OCI-LY1 (cell line): ENCODE measurements around the gene RALB.

Experiments used
- H2AFZ ChIP-seq: fragments of 200-600 bp; sonication (generic), shearing (Covaris generic); 2 replicates; pipeline ENCODE4 v1.6.0; 2014; ENCODE audit warnings: antibody characterized with exemption, mild to moderate bottlenecking, low read length
- H3F3A ChIP-seq: fragments of 200-600 bp; sonication (generic), shearing (Covaris generic); 2 replicates; pipeline ENCODE4 v1.6.0; 2014; ENCODE audit warnings: mild to moderate bottlenecking, antibody characterized with exemption, low read length, moderate library complexity; ENCODE audit not compliant: insufficient read depth
- H3K27ac ChIP-seq: fragments of 200-600 bp; sonication (generic); 2 replicates; pipeline ENCODE4 v1.5.1; 2014; ENCODE audit warnings: low read length, mixed run types, mild to moderate bottlenecking, low read depth; ENCODE audit not compliant: poor library complexity, severe bottlenecking
- H3K27me3 ChIP-seq: fragments of 200-600 bp; sonication (generic); 2 replicates; pipeline ENCODE4 v1.6.0; 2014; ENCODE audit warnings: antibody characterized with exemption, mild to moderate bottlenecking, low read length, moderate library complexity; ENCODE audit not compliant: insufficient read depth
- H3K36me3 ChIP-seq: fragments of 200-600 bp; sonication (generic); 2 replicates; pipeline ENCODE4 v1.6.1; 2014; ENCODE audit warnings: mild to moderate bottlenecking, antibody characterized with exemption, low read length, moderate library complexity, mixed read lengths; ENCODE audit not compliant: insufficient read depth
- H3K4me1 ChIP-seq: fragments of 200-600 bp; sonication (generic); 2 replicates; pipeline ENCODE4 v1.5.1; 2014; ENCODE audit warnings: mild to moderate bottlenecking, low read length, moderate library complexity; ENCODE audit not compliant: insufficient read depth, severe bottlenecking
- H3K4me2 ChIP-seq: fragments of 200-600 bp; sonication (generic), shearing (Covaris generic); 2 replicates; pipeline ENCODE4 v1.6.1; 2014; ENCODE audit warnings: low read length
- H3K4me3 ChIP-seq: fragments of 200-600 bp; sonication (generic); 2 replicates; pipeline ENCODE4 v1.5.1; 2014; ENCODE audit warnings: low read length, low read depth, mild to moderate bottlenecking, mixed read lengths; ENCODE audit not compliant: poor library complexity, severe bottlenecking
- H3K79me2 ChIP-seq: fragments of 200-600 bp; shearing (Covaris generic); 2 replicates; pipeline ENCODE4 v1.6.1; 2016; ENCODE audit warnings: mixed run types, low read length, mixed read lengths; ENCODE audit not compliant: insufficient read depth
- H3K9ac ChIP-seq: fragments of 200-600 bp; sonication (generic), shearing (Covaris generic); 2 replicates; pipeline ENCODE4 v1.6.1; 2014; ENCODE audit warnings: mild to moderate bottlenecking, low read length, mixed read lengths
- H3K9me2 ChIP-seq: fragments of 200-600 bp; sonication (generic), shearing (Covaris generic); 2 replicates; pipeline ENCODE4 v1.6.1; 2014; ENCODE audit warnings: low read depth, mild to moderate bottlenecking, low read length, mixed read lengths
- H3K9me3 ChIP-seq: fragments of 200-600 bp; shearing (Covaris generic); 2 replicates; pipeline ENCODE4 v1.6.1; 2014; ENCODE audit warnings: low read length, mixed read lengths
- H4K20me1 ChIP-seq: fragments of 200-600 bp; sonication (generic), shearing (Covaris generic); 2 replicates; pipeline ENCODE4 v1.6.0; 2016; ENCODE audit warnings: mild to moderate bottlenecking, low read length; ENCODE audit not compliant: insufficient read depth
- EZH2 ChIP-seq: fragments of 200-600 bp; sonication (generic), shearing (Covaris generic); IDR thresholded peaks from 2 replicates; pipeline ENCODE4 v1.8.0; 2017; ENCODE audit warnings: borderline replicate concordance, mixed run types, mild to moderate bottlenecking, antibody characterized with exemption, low read length, moderate library complexity, mixed read lengths
- TF ChIP-seq, protein P1 (sequence below): fragments of 200-600 bp; sonication (generic), shearing (Covaris generic); IDR thresholded peaks from 2 replicates; pipeline ENCODE4 v1.5.1; 2017; ENCODE audit warnings: mild to moderate bottlenecking, antibody characterized with exemption, low read length, moderate library complexity, mixed read lengths

Gene RALB

GRCh38 chr2:120302301-120302700 is 49.6 kb downstream of the RALB start:
- Histone ChIP-seq H3K36me3 (no peaks in the 10 kb centered on the region), H3K4me2 (no peak overlapping the region), H4K20me1 (no peaks in the 10 kb centered on the region), H3K4me1 (peaks cover 26% of the 10 kb centered on the region), H3F3A (no peaks in the 10 kb centered on the region), H3K79me2 (no peaks in the 10 kb centered on the region), H3K4me3 (no peak overlapping the region), H3K27ac (no peak overlapping the region), H3K9ac (no peak overlapping the region), H3K27me3 (no peaks in the 10 kb centered on the region), H2AFZ (no peak overlapping the region), H3K9me3 (no peaks in the 10 kb centered on the region), H3K9me2 (no peaks in the 10 kb centered on the region)
- TF ChIP-seq, protein P1, sequence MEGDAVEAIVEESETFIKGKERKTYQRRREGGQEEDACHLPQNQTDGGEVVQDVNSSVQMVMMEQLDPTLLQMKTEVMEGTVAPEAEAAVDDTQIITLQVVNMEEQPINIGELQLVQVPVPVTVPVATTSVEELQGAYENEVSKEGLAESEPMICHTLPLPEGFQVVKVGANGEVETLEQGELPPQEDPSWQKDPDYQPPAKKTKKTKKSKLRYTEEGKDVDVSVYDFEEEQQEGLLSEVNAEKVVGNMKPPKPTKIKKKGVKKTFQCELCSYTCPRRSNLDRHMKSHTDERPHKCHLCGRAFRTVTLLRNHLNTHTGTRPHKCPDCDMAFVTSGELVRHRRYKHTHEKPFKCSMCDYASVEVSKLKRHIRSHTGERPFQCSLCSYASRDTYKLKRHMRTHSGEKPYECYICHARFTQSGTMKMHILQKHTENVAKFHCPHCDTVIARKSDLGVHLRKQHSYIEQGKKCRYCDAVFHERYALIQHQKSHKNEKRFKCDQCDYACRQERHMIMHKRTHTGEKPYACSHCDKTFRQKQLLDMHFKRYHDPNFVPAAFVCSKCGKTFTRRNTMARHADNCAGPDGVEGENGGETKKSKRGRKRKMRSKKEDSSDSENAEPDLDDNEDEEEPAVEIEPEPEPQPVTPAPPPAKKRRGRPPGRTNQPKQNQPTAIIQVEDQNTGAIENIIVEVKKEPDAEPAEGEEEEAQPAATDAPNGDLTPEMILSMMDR = no peak
- no peak for TF ChIP-seq EZH2

GRCh38 chr2:120303177-120303576 is 50.5 kb downstream of the RALB start:
- Histone ChIP-seq H3K27ac (no peak overlapping the region), H2AFZ (no peak overlapping the region), H3K9me3 (no peaks in the 10 kb centered on the region), H3K9ac (no peak overlapping the region), H3K4me1 (peaks cover 35% of the 10 kb centered on the region), H3K79me2 (no peaks in the 10 kb centered on the region), H3K4me3 (no peak overlapping the region), H3K9me2 (no peaks in the 10 kb centered on the region), H4K20me1 (no peaks in the 10 kb centered on the region), H3K4me2 (no peak overlapping the region; the same call in 1 of the 2 replicates), H3F3A (no peaks in the 10 kb centered on the region), H3K36me3 (no peaks in the 10 kb centered on the region), H3K27me3 (no peaks in the 10 kb centered on the region)
- TF ChIP-seq, protein P1 = no peak
- TF ChIP-seq EZH2 = no peak

DNA sequence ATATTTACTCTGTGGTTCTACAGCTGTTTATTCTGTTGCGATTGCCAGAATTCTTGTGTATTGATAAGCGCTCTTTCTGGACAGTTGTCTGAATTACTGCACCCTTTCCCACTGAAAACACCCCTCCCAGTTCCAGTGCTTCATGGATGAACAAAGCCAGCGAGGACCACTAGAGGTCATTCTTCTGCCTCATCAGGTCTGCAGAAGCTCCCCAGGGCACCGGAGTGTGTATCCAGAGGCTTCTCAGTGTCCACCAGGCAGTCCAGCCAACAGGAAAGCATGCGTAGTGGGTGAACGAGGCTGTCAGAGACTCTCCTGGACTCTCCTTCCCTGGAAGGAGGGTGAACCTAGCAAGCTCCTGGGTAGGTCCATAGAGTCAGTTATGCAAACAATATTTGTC is 52.6 kb downstream of the RALB start:
- no peaks in the 10 kb centered on the region for H3K79me2 ChIP-seq
- H3K9me2 ChIP-seq = no peaks in the 10 kb centered on the region
- TF ChIP-seq, protein P1 = peak; percentile 31; the same call in 1 of the 2 replicates
- TF ChIP-seq EZH2 = no peak
- H3K9ac ChIP-seq = no peak overlapping the region
- no peak overlapping the region for H3K4me3 ChIP-seq
- H3K36me3 ChIP-seq = no peaks in the 10 kb centered on the region
- H3K4me1 ChIP-seq = peaks cover 53% of the 10 kb centered on the region
- H2AFZ ChIP-seq = no peak overlapping the region
- peaks cover 5% of the 10 kb centered on the region; the same call in 1 of the 2 replicates for H3F3A ChIP-seq
- H4K20me1 ChIP-seq = no peaks in the 10 kb centered on the region
- no peaks in the 10 kb centered on the region for H3K27me3 ChIP-seq
- no peak overlapping the region for H3K4me2 ChIP-seq
- H3K9me3 ChIP-seq = no peaks in the 10 kb centered on the region
- H3K27ac ChIP-seq = no peak overlapping the region
